Common myeloid progenitor, CD34-positive (primary cell): Measurements from ENCODE around the gene RPL23. TPM values are rescaled to one million over a fixed set of nuclear protein-coding genes. Genes with fewer than 3 reads are reported as not detected.

Experiments
- CTCF ChIA-PET: fragments of 350-600 bp; sonication (Branson Sonifier 250); formaldehyde crosslinking; loops from one replicate; lab custom pipeline; 2021; ENCODE audit warnings: antibody characterized with exemption; lab: Charles Lee
- POLR2A ChIA-PET: fragments of 350-600 bp; sonication (Branson Sonifier 250); formaldehyde crosslinking; loops from one replicate; lab custom pipeline; 2021; ENCODE audit warnings: antibody characterized with exemption; lab: Charles Lee
- DNase-seq, 3 donors: peaks; one replicate each; pipeline versions ENCODE4 v3.0.0 to v3.0.0-alpha.2; 2013
- H3K27ac ChIP-seq, 2 experiments: 1 replicate in 1 of 2; 2 replicates in 1 of 2; pipeline ENCODE4 v1.7.0; 2013; ENCODE audit warnings: inconsistent platforms in 2 of 2, low read length in 2 of 2, mild to moderate bottlenecking in 2 of 2, low read depth in 1 of 2, moderate library complexity in 1 of 2; ENCODE audit not compliant: severe bottlenecking in 2 of 2, insufficient read depth in 1 of 2, poor library complexity in 1 of 2
- H3K27me3 ChIP-seq, 5 experiments: replicated peaks in 2 of 5; 1 replicate in 3 of 5; 2 replicates in 2 of 5; pipeline versions ENCODE4 v1.6.1 to v1.7.0; 2013; ENCODE audit warnings: low read length in 4 of 5, mild to moderate bottlenecking in 2 of 5, moderate library complexity in 2 of 5, inconsistent platforms in 1 of 5; ENCODE audit not compliant: insufficient read depth in 5 of 5, control insufficient read depth in 4 of 5
- H3K36me3 ChIP-seq, 4 experiments: 1 replicate in 2 of 4; 2 replicates in 2 of 4; pipeline versions ENCODE4 v1.6.1 to v1.7.0; 2013; ENCODE audit warnings: low read length in 3 of 4, control low read depth in 1 of 4, mild to moderate bottlenecking in 1 of 4; ENCODE audit not compliant: control insufficient read depth in 4 of 4, insufficient read depth in 4 of 4
- H3K4me1 ChIP-seq, 4 experiments: 1 replicate in 3 of 4; 2 replicates in 1 of 4; pipeline versions ENCODE4 v1.6.1 to v1.7.1; 2013; ENCODE audit warnings: low read length in 3 of 4, mild to moderate bottlenecking in 3 of 4, control low read depth in 1 of 4, inconsistent platforms in 1 of 4, moderate library complexity in 1 of 4; ENCODE audit not compliant: control insufficient read depth in 4 of 4, insufficient read depth in 4 of 4; ENCODE audit errors: control extremely low read depth in 1 of 4
- H3K4me3 ChIP-seq, 7 experiments: 1 replicate in 4 of 7; 2 replicates in 3 of 7; pipeline versions ENCODE4 v1.5.1 to v1.7.0; 2013; ENCODE audit warnings: mild to moderate bottlenecking in 7 of 7, low read length in 6 of 7, moderate library complexity in 6 of 7, inconsistent platforms in 2 of 7, low read depth in 2 of 7, control low read depth in 1 of 7; ENCODE audit not compliant: insufficient read depth in 4 of 7, control insufficient read depth in 1 of 7; ENCODE audit errors: extremely low read depth in 1 of 7
- H3K9me3 ChIP-seq, 5 experiments: 1 replicate in 4 of 5; 2 replicates in 1 of 5; pipeline versions ENCODE4 v1.6.1 to v1.7.1; 2013; ENCODE audit warnings: low read length in 4 of 5, mild to moderate bottlenecking in 2 of 5, inconsistent platforms in 1 of 5, low read depth in 1 of 5, moderate library complexity in 1 of 5; ENCODE audit not compliant: control insufficient read depth in 4 of 5, insufficient read depth in 2 of 5; ENCODE audit errors: control extremely low read depth in 1 of 5
- WGBS: methylation state at CpG from one replicate; pipeline ENCODE4 v1.1.5; 2013; ENCODE audit not compliant: insufficient coverage; 5-methylcytosine and 5-hydroxymethylcytosine counted together
- polyA plus RNA-seq: library from polyadenylated mRNA; unstranded; fragments of 120-200 nt; gene quantifications from one replicate; pipeline ENCODE4 v1.2.1, GENCODE V29; 2013

Gene RPL23
- polyA plus RNA-seq, result 3,820 TPM

DNA sequence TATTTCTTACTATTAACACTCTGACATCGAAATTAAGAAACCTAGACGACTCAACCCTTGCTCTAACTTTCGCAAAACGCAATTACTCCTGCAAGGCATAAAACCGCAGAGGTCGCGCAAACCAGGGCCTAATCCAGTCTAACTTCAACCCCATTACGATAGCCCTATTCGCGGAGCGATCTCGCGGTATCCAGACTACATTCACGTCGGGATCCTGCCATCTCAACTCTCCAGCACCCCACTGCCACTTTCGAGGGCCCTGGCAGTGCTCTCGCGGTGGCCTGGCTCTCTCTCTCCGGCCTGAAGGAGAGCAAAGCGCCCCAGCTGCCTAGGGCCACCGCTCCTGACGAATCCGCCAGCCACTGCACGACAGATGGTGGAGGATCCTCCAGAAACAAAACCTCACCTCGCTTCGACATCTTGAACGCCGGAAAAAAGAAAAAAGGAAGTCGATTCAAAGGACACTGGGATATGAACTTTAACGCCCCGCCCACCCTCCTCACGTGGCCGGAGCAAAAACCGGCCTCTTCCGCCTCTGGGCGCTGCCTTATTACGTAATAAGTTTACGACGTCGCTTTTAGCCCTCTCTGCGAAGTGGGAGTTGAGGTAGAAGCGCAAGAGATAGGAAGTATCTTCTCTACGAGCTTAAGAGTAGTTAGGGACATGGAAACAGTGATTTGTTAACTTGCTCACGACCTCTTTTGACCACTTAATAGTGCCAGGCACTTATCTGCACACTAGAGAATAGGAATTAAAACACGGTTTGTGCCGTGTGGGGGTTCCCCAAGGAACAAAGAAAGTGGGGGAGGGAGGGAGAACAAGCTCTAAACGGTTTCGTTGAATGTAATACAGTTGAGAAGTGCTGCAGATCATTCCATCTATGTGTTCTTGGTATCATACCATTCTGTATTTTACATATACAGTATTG, at the start of gene RPL23:
RPL23 (minus strand) TSS at position 430 of the 928 bp plus-strand sequence; CDS start at position 419, 11 bp downstream.
- WGBS, result 0% methylated on average over 30 of the region's 48 CpGs
- Histone ChIP-seq H3K36me3 (peaks cover 18 to 44% (median 28%) of the 10 kb centered on the region in 4 experiments), H3K9me3 (no peaks in the 10 kb centered on the region), H3K27me3 (no peaks in the 10 kb centered on the region), H3K4me1 (peaks cover 21 to 33% (median 26%) of the 10 kb centered on the region in 4 experiments), H3K27ac (peak within 1 kb of the TSS; percentile 96 to 97), H3K4me3 (peak within 1 kb of the TSS; percentile 53 to 97 (median 89))
- CTCF ChIA-PET, result interaction anchor here (1.0 to 2.1 kb wide), 6 partner anchors 11 to 320 kb away, joined by 3 to 6 read pairs (median 3); partner anchors contain the start of gene LASP1
- POLR2A ChIA-PET, result interaction anchor here (0.6 to 1.4 kb wide), 9 partner anchors 9 to 1653 kb away, joined by 3 to 22 read pairs (median 4); partner anchors contain the start of genes CWC25 and LASP1
- DNase-seq, result peak; percentile 98 to 99 (median 99)

DNA sequence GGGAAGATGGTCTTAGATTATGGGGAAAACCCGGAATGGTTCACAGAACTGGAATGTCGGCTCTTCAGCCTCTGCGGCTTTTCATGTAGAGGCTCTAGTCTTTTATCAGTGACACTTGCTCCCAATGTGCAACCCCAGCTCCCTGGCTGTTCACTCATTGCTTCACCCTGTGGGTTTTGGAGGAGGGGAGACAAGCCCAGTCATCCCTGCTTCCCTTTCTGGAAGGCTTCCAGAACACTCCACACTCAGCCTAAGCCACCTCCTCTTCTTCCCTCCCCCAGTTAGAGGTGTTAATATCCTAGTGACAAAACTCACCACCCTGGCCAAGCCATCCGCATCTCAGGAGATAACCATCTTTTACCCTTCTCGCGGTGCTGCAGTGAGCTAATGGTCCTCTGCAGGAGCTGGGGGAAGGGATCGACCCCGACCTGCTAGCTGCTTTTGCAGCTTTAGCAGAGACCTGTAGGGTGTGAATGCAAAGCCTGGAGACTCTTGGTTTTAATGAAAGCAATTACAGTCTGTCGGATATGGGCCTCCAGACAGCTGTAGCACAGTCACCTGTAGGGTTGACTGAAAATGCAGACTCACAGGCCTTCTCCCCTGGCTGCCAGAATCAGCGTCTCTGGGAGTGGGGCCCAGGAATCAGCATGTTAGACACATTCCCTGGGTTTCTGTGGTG, 47.6 kb upstream of the RPL23 start:
- POLR2A ChIA-PET, result interaction anchor here (0.9 to 1.3 kb wide), 2 partner anchors 10 to 31 kb away, joined by 4 read pairs; partner anchors contain the start of gene LASP1
- CTCF ChIA-PET, result interaction anchor here (0.9 to 2.6 kb wide), 10 partner anchors 13 to 272 kb away, joined by 3 to 8 read pairs (median 4); partner anchors contain the start of genes LASP1 and LASP1NB
- peak in 2 of 3 donors; percentile 55 to 67 for DNase-seq
- WGBS, result 56% methylated on average over 7 of the region's 10 CpGs
- H3K4me3 ChIP-seq, result peak overlapping the region in 1 of 7 experiments; percentile 8
- H3K36me3 ChIP-seq, result peaks cover 2 to 35% (median 27%) of the 10 kb centered on the region in 4 experiments
- peaks cover 13 to 61% (median 45%) of the 10 kb centered on the region in 4 experiments for H3K4me1 ChIP-seq
- H3K27ac ChIP-seq, result no peak overlapping the region
- H3K27me3 ChIP-seq, result no peaks in the 10 kb centered on the region
- H3K9me3 ChIP-seq, result no peaks in the 10 kb centered on the region

DNA sequence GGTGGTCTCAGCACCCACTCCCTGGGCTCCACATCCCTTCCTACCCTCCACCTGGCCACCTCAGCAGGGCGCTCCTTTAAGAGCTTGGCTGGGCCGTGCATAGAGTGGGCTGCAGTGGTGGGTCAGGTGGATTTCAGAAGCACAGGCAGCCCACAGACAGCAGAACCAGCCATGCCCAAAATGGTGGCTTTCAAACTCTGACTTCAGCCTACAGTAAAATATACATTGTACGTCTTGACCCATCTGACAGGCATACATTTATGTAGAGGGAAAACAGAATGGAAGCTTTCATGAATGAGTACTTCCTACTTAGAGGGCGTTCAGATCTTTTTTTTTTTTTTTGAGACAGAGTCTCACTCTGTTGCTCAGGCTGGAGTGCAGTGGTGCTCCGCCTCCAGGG, 45.9 kb upstream of the RPL23 start:
- H3K27me3 ChIP-seq, result no peaks in the 10 kb centered on the region
- ChIA-PET CTCF (interaction anchor here (0.6 to 2.6 kb wide), 3 partner anchors 18 to 1411 kb away, joined by 3 to 7 read pairs (median 5); no protein-coding TSS in a partner anchor), POLR2A (interaction anchor here (0.6 to 2.4 kb wide), 3 partner anchors 17 to 30 kb away, joined by 4 to 12 read pairs (median 4); partner anchors contain the start of gene LASP1)
- peaks cover 2 to 43% (median 29%) of the 10 kb centered on the region in 4 experiments for H3K36me3 ChIP-seq
- peak overlapping the region in 1 of 7 experiments; percentile 45 for H3K4me3 ChIP-seq
- WGBS, result 83% methylated on average over 2 of the region's 5 CpGs
- no peaks in the 10 kb centered on the region for H3K9me3 ChIP-seq
- DNase-seq, result peak in 1 of 3 donors; percentile 19
- H3K27ac ChIP-seq, result peak overlapping the region in 1 of 2 experiments; percentile 76
- H3K4me1 ChIP-seq, result peaks cover 13 to 64% (median 46%) of the 10 kb centered on the region in 4 experiments

DNA sequence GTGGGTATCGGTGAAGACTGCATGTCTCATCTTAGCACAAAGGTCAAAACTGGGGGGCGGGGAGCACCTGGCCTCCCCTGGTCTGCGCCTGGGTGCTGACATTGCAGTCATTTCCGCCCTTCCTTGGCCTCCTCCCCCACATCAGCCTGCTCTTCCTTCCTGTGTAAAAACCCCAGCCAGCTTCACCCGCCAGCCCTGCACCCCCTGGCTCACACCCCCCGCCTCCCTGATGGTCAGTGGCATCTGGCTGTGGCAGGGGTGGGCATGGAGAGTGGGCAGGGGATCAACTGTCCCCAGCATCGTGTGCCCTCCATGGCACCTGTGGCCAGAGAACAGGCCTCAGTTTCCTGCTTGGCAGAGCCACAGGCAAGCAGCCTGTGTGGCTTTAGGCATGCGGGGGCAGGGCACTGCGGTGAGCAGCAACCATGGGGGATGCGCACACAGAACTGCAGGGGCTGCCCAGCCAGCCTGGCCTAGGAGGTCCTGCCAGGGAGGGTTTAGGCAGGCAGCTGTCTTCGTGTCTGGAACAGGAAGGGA, 45.4 kb upstream of the RPL23 start:
- peaks cover 13 to 69% (median 47%) of the 10 kb centered on the region in 4 experiments for H3K4me1 ChIP-seq
- peaks cover 2 to 45% (median 30%) of the 10 kb centered on the region in 4 experiments for H3K36me3 ChIP-seq
- CTCF ChIA-PET, result interaction anchor here (0.6 to 2.6 kb wide), 8 partner anchors 9 to 1412 kb away, joined by 3 to 7 read pairs (median 4); partner anchors contain the start of gene LASP1
- no peaks in the 10 kb centered on the region for H3K27me3 ChIP-seq
- H3K27ac ChIP-seq, result peak overlapping the region; percentile 54 to 76
- H3K9me3 ChIP-seq, result no peaks in the 10 kb centered on the region
- WGBS, result 40% methylated on average over 3 of the region's 11 CpGs
- POLR2A ChIA-PET, result interaction anchor here (1.0 to 2.4 kb wide), 3 partner anchors 8 to 29 kb away, joined by 3 to 12 read pairs (median 4); partner anchors contain the start of gene LASP1
- peak; percentile 55 to 86 (median 81) for DNase-seq
- H3K4me3 ChIP-seq, result peak overlapping the region in 4 of 7 experiments; percentile 32 to 48 (median 42)

DNA sequence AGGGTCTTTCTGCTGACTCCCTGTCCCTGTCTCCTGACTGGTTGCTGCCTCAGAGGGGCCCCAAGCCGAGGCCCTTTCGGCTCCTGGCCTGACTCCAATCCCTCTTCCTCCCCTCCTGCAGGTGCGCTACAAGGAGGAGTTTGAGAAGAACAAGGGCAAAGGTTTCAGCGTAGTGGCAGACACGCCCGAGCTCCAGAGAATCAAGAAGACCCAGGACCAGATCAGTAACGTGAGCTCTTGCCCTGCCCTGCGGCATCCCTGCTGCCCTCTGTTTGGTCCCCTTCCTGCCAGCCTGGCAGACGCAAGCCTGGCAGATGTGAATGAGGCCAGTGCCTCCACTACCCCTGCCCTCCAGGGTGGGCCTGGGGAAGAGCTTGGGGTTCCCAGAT, 44.8 kb upstream of the RPL23 start:
- Histone ChIP-seq H3K36me3 (peaks cover 2 to 39% (median 26%) of the 10 kb centered on the region in 4 experiments), H3K27ac (peak overlapping the region; percentile 54 to 76), H3K4me3 (peak overlapping the region in 4 of 7 experiments; percentile 32 to 48 (median 42)), H3K9me3 (no peaks in the 10 kb centered on the region), H3K4me1 (peaks cover 13 to 75% (median 53%) of the 10 kb centered on the region in 4 experiments), H3K27me3 (no peaks in the 10 kb centered on the region)
- ChIA-PET CTCF (interaction anchor here (0.9 to 2.0 kb wide), 8 partner anchors 9 to 29 kb away, joined by 3 to 9 read pairs (median 4); partner anchors contain the start of gene LASP1), POLR2A (interaction anchor here (1.0 to 2.4 kb wide), 3 partner anchors 9 to 29 kb away, joined by 3 to 12 read pairs (median 4); partner anchors contain the start of gene LASP1)
- DNase-seq, result peak in 1 of 3 donors; percentile 15
- WGBS, result 21% methylated on average over 8 of the region's 9 CpGs
